Mesodermal cell (in vitro differentiated cells): ENCODE data around the gene TSPAN5.

Experiments
- H3K27ac ChIP-seq: 2 replicates; pipeline ENCODE4 v1.7.0; 2013; ENCODE audit warnings: mild to moderate bottlenecking, low read depth, low read length, moderate library complexity; ENCODE audit not compliant: severe bottlenecking
- H3K36me3 ChIP-seq: 2 replicates; pipeline ENCODE4 v1.7.1; 2013; ENCODE audit warnings: mild to moderate bottlenecking, low read length, moderate library complexity; ENCODE audit not compliant: control insufficient read depth, insufficient read depth
- H3K4me1 ChIP-seq: one replicate; pipeline ENCODE4 v1.7.1; 2013; ENCODE audit warnings: mild to moderate bottlenecking, low read length; ENCODE audit not compliant: insufficient read depth, control insufficient read depth, poor library complexity, severe bottlenecking
- H3K4me3 ChIP-seq: 2 replicates; pipeline ENCODE4 v1.7.0; 2013; ENCODE audit warnings: low read length, control low read depth, mild to moderate bottlenecking; ENCODE audit not compliant: insufficient read depth, poor library complexity, severe bottlenecking; ENCODE audit errors: extremely low read depth
- H3K9me3 ChIP-seq: 2 replicates; pipeline ENCODE4 v1.7.1; 2013; ENCODE audit warnings: mild to moderate bottlenecking, low read length, moderate library complexity; ENCODE audit not compliant: control insufficient read depth
- WGBS, 2 experiments: methylation state at CpG; one replicate each; pipeline ENCODE4 v1.1.5; 2013; ENCODE audit warnings: missing lambda C conversion rate in 2 of 2; ENCODE audit not compliant: insufficient coverage in 2 of 2; 5-methylcytosine and 5-hydroxymethylcytosine counted together

The TSPAN5 gene

GRCh38 chr4:98508829-98509598 lies 149.4 kb downstream of the TSPAN5 start:
- Histone ChIP-seq H3K4me3 (no peak overlapping the region), H3K4me1 (peaks cover 36% of the 10 kb centered on the region), H3K27ac (no peak overlapping the region), H3K9me3 (no peaks in the 10 kb centered on the region), H3K36me3 (peaks cover 8% of the 10 kb centered on the region)
- WGBS, 2 experiments: 63 to 72% methylated on average over 1 to 5 of the region's 7 CpGs

- H3K36me3 ChIP-seq: peaks cover 8% of the 10 kb centered on the region
- H3K9me3 ChIP-seq: no peaks in the 10 kb centered on the region
- H3K4me3 ChIP-seq: no peak overlapping the region
- WGBS, 2 experiments: 93 to 100% methylated on average over 2 of the region's 4 CpGs
- peaks cover 32% of the 10 kb centered on the region for H3K4me1 ChIP-seq
- no peak overlapping the region for H3K27ac ChIP-seq
Observed at GRCh38 chr4:98508248-98508647, 150.2 kb downstream of the TSPAN5 start.

GRCh38 chr4:98507299-98507698 lies 151.1 kb downstream of the TSPAN5 start:
- peaks cover 17% of the 10 kb centered on the region for H3K36me3 ChIP-seq
- H3K4me3 ChIP-seq: no peak overlapping the region
- H3K9me3 ChIP-seq: no peaks in the 10 kb centered on the region
- WGBS, 2 experiments: 100% methylated on average over 1 of the region's 3 CpGs
- no peak overlapping the region for H3K27ac ChIP-seq
- peaks cover 26% of the 10 kb centered on the region for H3K4me1 ChIP-seq

DNA sequence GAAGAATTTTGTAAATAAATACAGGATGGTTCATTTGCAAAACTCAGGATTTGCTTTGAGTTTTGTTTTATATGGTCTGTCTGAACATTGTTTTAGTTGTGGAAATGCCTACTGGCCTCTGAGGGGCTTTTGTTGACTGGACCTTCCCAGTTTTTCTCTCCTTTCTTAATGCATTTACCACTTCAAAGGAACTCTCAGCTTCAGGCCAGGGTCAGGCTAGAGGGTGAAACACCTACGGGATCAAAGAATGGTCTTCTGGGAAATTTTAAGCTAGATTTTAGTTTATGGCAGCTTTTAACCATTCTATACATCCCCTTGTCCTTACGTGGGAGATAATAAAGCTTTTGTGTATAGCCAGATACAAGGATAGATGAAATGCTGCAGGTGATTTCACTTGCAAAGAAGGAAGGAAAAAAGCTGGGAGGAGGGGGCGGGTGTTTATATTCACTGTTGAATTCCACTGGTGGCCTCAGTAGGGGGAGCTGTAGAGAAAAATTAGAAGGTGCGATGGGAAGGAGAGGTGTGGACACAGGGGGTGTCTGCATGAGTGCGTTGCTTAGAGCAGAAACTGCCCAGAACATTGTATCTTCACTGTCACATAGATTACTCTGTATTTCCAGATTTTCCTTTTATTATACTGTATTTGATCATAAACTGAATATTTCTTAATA lies 151.8 kb downstream of the TSPAN5 start:
- H3K27ac ChIP-seq: no peak overlapping the region
- H3K9me3 ChIP-seq: no peaks in the 10 kb centered on the region
- H3K4me3 ChIP-seq: no peak overlapping the region
- H3K36me3 ChIP-seq: peaks cover 23% of the 10 kb centered on the region
- peaks cover 26% of the 10 kb centered on the region for H3K4me1 ChIP-seq
- 57 to 80% methylated on average over 1 of the region's 5 CpGs for WGBS, 2 experiments

- WGBS, 2 experiments: no CpG with 5 or more reads among the region's 1 CpG
- Histone ChIP-seq H3K4me1 (peaks cover 21% of the 10 kb centered on the region), H3K9me3 (no peaks in the 10 kb centered on the region), H3K27ac (no peak overlapping the region), H3K4me3 (no peak overlapping the region), H3K36me3 (peaks cover 28% of the 10 kb centered on the region)
Observed at GRCh38 chr4:98505992-98506391, 152.4 kb downstream of the TSPAN5 start.

GRCh38 chr4:98504091-98504490 lies 154.3 kb downstream of the TSPAN5 start:
- H3K4me1 ChIP-seq: peaks cover 2% of the 10 kb centered on the region
- H3K9me3 ChIP-seq: no peaks in the 10 kb centered on the region
- WGBS, 2 experiments: 100% methylated on average over 2 of the region's 2 CpGs; no CpG with 5 or more reads in 1 of the 2 experiments
- H3K4me3 ChIP-seq: no peak overlapping the region
- no peak overlapping the region for H3K27ac ChIP-seq
- H3K36me3 ChIP-seq: peaks cover 29% of the 10 kb centered on the region

GRCh38 chr4:98503676-98504075 lies 154.7 kb downstream of the TSPAN5 start:
- Histone ChIP-seq H3K9me3 (no peaks in the 10 kb centered on the region), H3K4me1 (no peaks in the 10 kb centered on the region), H3K36me3 (peaks cover 33% of the 10 kb centered on the region), H3K4me3 (no peak overlapping the region), H3K27ac (no peak overlapping the region)

DNA sequence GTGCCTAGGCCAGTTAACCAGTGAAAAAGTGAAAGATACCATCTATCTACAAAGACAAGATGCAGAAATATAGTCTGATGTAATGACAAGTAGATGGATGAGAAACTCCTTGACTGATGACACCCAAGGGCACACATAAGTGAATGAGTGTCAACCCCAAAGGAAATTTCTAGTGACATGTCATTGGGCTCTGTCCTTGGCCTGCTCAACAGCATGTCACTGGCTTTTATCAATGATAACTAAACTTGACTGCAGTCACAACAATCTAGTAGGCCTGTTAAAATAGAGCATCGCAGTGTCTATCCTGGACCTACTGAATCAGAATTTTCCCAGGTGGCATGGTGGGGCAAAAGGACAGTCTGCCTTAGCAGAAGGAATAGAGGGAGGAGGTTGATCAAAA lies 155.8 kb downstream of the TSPAN5 start:
- no peak overlapping the region for H3K27ac ChIP-seq
- 75 to 100% methylated on average over 1 of the region's 1 CpG for WGBS, 2 experiments
- no peak overlapping the region for H3K4me3 ChIP-seq
- no peaks in the 10 kb centered on the region for H3K9me3 ChIP-seq
- no peaks in the 10 kb centered on the region for H3K4me1 ChIP-seq
- H3K36me3 ChIP-seq: peaks cover 33% of the 10 kb centered on the region

- no peak overlapping the region for H3K27ac ChIP-seq
- no peak overlapping the region for H3K4me3 ChIP-seq
- WGBS, 2 experiments: 87 to 94% methylated on average over 2 of the region's 2 CpGs
- no peaks in the 10 kb centered on the region for H3K4me1 ChIP-seq
- H3K9me3 ChIP-seq: no peaks in the 10 kb centered on the region
- peaks cover 37% of the 10 kb centered on the region for H3K36me3 ChIP-seq
Observed at GRCh38 chr4:98502031-98502430, 156.4 kb downstream of the TSPAN5 start.

DNA sequence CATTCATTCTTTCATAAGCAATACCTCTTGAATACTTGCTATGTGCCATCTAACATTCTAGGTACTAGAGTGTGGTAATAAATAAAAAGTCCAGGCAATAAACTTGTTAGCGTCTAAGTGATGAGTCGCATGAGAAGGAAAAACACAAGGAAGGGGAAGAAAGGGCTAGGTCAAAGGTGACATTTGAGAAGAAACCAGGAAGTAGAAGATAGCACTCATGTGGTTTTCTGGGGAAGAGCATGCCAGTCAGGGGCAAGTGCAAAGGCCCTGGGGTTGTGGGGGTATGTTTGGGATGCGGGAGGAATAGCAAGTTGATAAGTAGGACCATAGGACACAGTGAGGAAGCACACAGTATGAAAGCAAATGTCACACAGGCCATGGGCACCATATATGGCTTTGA lies 157.0 kb downstream of the TSPAN5 start:
- Histone ChIP-seq H3K27ac (no peak overlapping the region), H3K9me3 (no peaks in the 10 kb centered on the region), H3K4me1 (no peaks in the 10 kb centered on the region), H3K4me3 (no peak overlapping the region), H3K36me3 (peaks cover 38% of the 10 kb centered on the region)
- WGBS, 2 experiments: 93 to 100% methylated on average over 3 of the region's 3 CpGs

- H3K36me3 ChIP-seq: peaks cover 32% of the 10 kb centered on the region
- no peaks in the 10 kb centered on the region for H3K4me1 ChIP-seq
- no peak overlapping the region for H3K27ac ChIP-seq
- H3K9me3 ChIP-seq: no peaks in the 10 kb centered on the region
- WGBS, 2 experiments: 88 to 97% methylated on average over 5 to 6 of the region's 6 CpGs
- no peak overlapping the region for H3K4me3 ChIP-seq
Observed at GRCh38 chr4:98498774-98499173, 159.6 kb downstream of the TSPAN5 start.
